Osteocyte (in vitro differentiated cells): Measurements from ENCODE around the gene SYDE2. TPM values are rescaled to one million over a fixed set of nuclear protein-coding genes. Genes with fewer than 3 reads are reported as not detected.

Experiments
- DNase-seq: peaks from one replicate; pipeline ENCODE4 v3.0.0; 2021; ENCODE audit warnings: mixed read lengths; ENCODE audit not compliant: unreplicated experiment; ENCODE audit errors: extremely low spot score
- H3K27ac Mint-ChIP-seq: one replicate; pipeline ENCODE4 v1.8.0; 2021; ENCODE audit warnings: mild to moderate bottlenecking, mixed read lengths; ENCODE audit not compliant: unreplicated experiment
- H3K27me3 Mint-ChIP-seq: one replicate; pipeline ENCODE4 v1.8.0; 2021; ENCODE audit warnings: mixed read lengths; ENCODE audit not compliant: unreplicated experiment
- H3K36me3 Mint-ChIP-seq: one replicate; pipeline ENCODE4 v1.8.0; 2021; ENCODE audit warnings: mixed read lengths; ENCODE audit not compliant: unreplicated experiment
- H3K4me1 Mint-ChIP-seq: one replicate; pipeline ENCODE4 v1.8.0; 2021; ENCODE audit warnings: mixed read lengths; ENCODE audit not compliant: unreplicated experiment
- H3K4me3 Mint-ChIP-seq: one replicate; pipeline ENCODE4 v1.8.0; 2021; ENCODE audit warnings: mild to moderate bottlenecking, moderate library complexity, mixed read lengths; ENCODE audit not compliant: unreplicated experiment
- H3K9me3 Mint-ChIP-seq: one replicate; pipeline ENCODE4 v1.8.0; 2021; ENCODE audit warnings: mixed read lengths; ENCODE audit not compliant: unreplicated experiment
- total RNA-seq: library from RNA; stranded (reverse); gene quantifications from 2 replicates; pipeline ENCODE4 v1.2.1, GENCODE V29; 2021
- TF ChIP-seq, protein P1 (sequence below): fragments of 200-600 bp; sonication (generic); IDR thresholded peaks from 2 replicates; pipeline ENCODE4 v1.5.0; 2021; ENCODE audit warnings: antibody characterized with exemption, mild to moderate bottlenecking, moderate library complexity

The SYDE2 gene
- total RNA-seq, 1 donor from 2014 or later: 6.3 TPM

DNA sequence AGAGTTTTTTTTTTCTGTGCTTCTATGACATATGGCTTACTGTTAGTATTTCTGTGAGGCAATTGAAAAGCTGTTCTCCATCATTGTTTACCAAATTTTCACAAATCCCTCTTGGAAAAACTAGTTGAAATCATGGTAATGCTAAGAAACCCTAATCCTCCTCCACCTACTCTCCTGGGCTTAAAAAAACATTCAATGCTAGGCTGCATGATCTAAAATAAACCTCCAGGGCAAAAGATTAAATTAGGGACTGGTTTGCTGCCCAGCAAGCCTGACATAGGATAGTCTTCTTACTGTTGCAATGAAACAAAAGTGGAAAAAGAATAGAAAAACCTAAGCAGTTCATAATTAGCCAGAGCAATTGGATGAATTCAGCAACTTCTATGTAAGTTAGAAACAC is 42.6 kb upstream of the SYDE2 start:
- peak overlapping the region; percentile 64 for H3K27ac Mint-ChIP-seq
- TF ChIP-seq, protein P1, sequence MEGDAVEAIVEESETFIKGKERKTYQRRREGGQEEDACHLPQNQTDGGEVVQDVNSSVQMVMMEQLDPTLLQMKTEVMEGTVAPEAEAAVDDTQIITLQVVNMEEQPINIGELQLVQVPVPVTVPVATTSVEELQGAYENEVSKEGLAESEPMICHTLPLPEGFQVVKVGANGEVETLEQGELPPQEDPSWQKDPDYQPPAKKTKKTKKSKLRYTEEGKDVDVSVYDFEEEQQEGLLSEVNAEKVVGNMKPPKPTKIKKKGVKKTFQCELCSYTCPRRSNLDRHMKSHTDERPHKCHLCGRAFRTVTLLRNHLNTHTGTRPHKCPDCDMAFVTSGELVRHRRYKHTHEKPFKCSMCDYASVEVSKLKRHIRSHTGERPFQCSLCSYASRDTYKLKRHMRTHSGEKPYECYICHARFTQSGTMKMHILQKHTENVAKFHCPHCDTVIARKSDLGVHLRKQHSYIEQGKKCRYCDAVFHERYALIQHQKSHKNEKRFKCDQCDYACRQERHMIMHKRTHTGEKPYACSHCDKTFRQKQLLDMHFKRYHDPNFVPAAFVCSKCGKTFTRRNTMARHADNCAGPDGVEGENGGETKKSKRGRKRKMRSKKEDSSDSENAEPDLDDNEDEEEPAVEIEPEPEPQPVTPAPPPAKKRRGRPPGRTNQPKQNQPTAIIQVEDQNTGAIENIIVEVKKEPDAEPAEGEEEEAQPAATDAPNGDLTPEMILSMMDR: no peak
- H3K4me1 Mint-ChIP-seq: peaks cover 36% of the 10 kb centered on the region

DNA sequence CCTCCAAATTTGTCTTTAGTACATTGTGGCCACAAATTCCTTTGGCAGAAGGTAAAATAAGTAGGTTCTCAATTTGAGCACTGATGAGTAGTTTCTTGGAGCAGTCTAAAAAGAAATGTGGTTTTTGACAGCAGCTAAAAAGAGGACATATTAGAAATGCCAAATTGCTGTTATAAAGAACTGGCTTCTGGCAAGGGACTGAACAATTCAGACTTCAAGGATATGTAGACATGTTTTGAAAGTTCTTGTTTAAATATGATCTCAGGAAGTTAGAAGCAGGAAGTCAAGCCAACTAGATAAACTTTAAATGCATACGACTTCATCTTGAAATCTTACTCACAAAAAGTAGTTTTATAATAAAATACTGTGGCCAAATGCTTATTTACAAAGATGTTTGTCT is 39.8 kb upstream of the SYDE2 start:
- DNase-seq: no peak
- peaks cover 36% of the 10 kb centered on the region for H3K4me1 Mint-ChIP-seq
- peak overlapping the region; percentile 66 for H3K27ac Mint-ChIP-seq
- H3K27me3 Mint-ChIP-seq: peaks cover 2% of the 10 kb centered on the region
- no peaks in the 10 kb centered on the region for H3K9me3 Mint-ChIP-seq
- H3K4me3 Mint-ChIP-seq: no peak overlapping the region
- H3K36me3 Mint-ChIP-seq: no peaks in the 10 kb centered on the region
- TF ChIP-seq, protein P1: no peak

More for the DNA sequence above, 42.6 kb upstream of the SYDE2 start:
- H3K36me3 Mint-ChIP-seq: no peaks in the 10 kb centered on the region
- H3K9me3 Mint-ChIP-seq: no peaks in the 10 kb centered on the region
- DNase-seq: no peak
- no peak overlapping the region for H3K4me3 Mint-ChIP-seq
- no peaks in the 10 kb centered on the region for H3K27me3 Mint-ChIP-seq

DNA sequence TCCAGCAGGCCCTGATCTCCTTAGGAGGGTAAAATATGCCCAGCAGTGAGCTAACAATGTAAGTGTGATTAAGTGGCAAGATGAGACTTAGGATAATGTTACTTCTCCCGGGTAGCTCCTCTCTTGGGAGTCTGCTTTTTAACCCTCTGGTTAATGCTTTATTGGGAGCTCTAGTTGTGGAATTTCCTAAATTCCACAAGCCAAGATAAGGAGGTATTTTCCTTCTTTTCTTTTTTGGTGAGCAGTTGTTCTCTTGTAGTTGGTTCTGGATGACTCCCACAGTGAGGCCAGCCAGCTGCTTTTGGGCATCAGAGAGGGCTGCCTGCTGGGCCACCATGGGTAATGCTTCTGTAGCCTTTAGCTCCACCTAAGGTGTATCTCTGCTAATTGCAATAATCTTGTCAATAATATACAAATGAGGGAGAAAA is 39.4 kb upstream of the SYDE2 start:
- DNase-seq: no peak
- Mint-ChIP-seq H3K36me3 (no peaks in the 10 kb centered on the region), H3K4me1 (peaks cover 36% of the 10 kb centered on the region), H3K4me3 (no peak overlapping the region), H3K27ac (peak overlapping the region; percentile 66), H3K27me3 (peaks cover 2% of the 10 kb centered on the region), H3K9me3 (no peaks in the 10 kb centered on the region)
- TF ChIP-seq, protein P1: peak; percentile 43

DNA sequence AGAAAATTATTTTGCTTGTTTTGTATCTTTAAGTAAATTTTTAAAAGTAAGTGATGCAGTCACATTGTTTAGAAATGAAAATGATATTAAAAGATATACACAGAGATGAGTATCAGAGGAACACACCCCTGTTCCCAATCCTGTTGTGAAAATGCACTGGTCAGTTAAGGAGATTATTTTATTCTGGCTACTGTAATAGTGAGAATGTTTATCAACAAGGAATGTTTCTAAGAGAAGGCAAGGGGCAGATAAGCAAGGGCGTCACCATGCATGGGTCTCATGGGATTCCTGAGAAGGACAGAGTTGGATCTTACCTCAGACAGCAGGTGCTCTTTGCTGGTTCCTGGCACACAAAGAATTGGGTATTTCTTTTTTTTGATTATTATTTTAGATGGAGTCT is 36.8 kb upstream of the SYDE2 start:
- H3K36me3 Mint-ChIP-seq: no peaks in the 10 kb centered on the region
- TF ChIP-seq, protein P1: no peak
- no peak overlapping the region for H3K4me3 Mint-ChIP-seq
- H3K27me3 Mint-ChIP-seq: peaks cover 2% of the 10 kb centered on the region
- no peaks in the 10 kb centered on the region for H3K9me3 Mint-ChIP-seq
- peaks cover 17% of the 10 kb centered on the region for H3K4me1 Mint-ChIP-seq
- H3K27ac Mint-ChIP-seq: no peak overlapping the region
- no peak for DNase-seq

DNA sequence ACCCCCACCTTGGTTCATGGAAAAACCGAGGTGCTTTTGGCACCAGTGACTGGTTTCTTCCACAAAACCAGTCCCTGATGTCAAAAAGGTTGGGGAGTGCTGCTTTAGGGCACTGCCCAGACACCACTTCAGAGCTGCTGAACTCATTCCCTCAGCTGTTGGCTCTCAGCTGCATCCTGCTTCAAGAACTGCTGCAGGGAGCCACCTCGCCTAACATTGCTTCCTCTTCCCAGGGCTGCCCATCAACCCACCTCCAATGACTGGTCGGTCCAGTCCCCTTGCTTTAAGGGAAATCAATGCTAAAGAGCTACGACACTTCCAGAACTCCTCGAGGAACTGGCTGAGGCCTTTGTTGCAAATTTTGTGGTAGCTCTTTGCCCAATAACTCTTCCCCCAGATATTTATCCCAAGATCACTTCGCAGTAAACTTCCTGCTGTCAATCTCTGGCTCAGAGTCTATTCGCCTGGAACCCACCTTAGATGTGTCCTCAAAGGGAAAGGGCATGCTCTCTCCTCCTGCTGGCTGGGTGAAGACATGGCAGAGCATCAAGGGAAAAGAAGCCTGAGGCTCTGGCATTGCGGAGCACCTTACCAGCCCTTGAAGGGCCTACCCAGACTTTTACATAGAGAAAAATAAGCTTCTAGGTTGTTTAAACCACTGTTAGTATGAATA is 29.6 kb upstream of the SYDE2 start:
- Mint-ChIP-seq H3K4me1 (peaks cover 6% of the 10 kb centered on the region), H3K27me3 (no peaks in the 10 kb centered on the region), H3K27ac (no peak overlapping the region), H3K9me3 (no peaks in the 10 kb centered on the region), H3K4me3 (no peak overlapping the region), H3K36me3 (no peaks in the 10 kb centered on the region)
- DNase-seq: no peak
- TF ChIP-seq, protein P1: peak; percentile 23
